ENCODE results near the gene TIAL1.
A peak's percentile ranks its signal among the peaks of the same experiment; 100 is the strongest.

GRCh38 chr10:119602241-119603095, 5.7 kb upstream of the TIAL1 start:
- TF ChIP-seq, protein P1, sequence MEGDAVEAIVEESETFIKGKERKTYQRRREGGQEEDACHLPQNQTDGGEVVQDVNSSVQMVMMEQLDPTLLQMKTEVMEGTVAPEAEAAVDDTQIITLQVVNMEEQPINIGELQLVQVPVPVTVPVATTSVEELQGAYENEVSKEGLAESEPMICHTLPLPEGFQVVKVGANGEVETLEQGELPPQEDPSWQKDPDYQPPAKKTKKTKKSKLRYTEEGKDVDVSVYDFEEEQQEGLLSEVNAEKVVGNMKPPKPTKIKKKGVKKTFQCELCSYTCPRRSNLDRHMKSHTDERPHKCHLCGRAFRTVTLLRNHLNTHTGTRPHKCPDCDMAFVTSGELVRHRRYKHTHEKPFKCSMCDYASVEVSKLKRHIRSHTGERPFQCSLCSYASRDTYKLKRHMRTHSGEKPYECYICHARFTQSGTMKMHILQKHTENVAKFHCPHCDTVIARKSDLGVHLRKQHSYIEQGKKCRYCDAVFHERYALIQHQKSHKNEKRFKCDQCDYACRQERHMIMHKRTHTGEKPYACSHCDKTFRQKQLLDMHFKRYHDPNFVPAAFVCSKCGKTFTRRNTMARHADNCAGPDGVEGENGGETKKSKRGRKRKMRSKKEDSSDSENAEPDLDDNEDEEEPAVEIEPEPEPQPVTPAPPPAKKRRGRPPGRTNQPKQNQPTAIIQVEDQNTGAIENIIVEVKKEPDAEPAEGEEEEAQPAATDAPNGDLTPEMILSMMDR (IDR thresholded peaks at IDR 0.05): peak in 1 of 3 experiments; percentile 28
- TF ChIP-seq POLR2A (IDR thresholded peaks at IDR 0.05): no peak

All from testis (tissue), 2 donors.